Activated CD4-positive, alpha-beta T cell treated with anti-CD3 and anti-CD28 coated beads, Interleukin-2, amount 10 ng/mL, durations not matched to agents 24 days and 14 days (primary cell): Measurements from ENCODE around the gene RIOK1. TPM values are rescaled to one million over a fixed set of nuclear protein-coding genes. Genes with fewer than 3 reads are reported as not detected.
A peak's percentile ranks its signal among the peaks of the same experiment; 100 is the strongest.

Experiments used
- DNase-seq: peaks from one replicate; pipeline ENCODE4 v3.0.0; 2022
- H3K27ac Mint-ChIP-seq: one replicate; pipeline ENCODE4 v1.8.0; 2022; ENCODE audit warnings: mild to moderate bottlenecking, mixed read lengths
- H3K27me3 Mint-ChIP-seq: one replicate; pipeline ENCODE4 v1.8.0; 2022; ENCODE audit warnings: mixed read lengths
- H3K36me3 Mint-ChIP-seq: one replicate; pipeline ENCODE4 v1.8.0; 2022; ENCODE audit warnings: low read depth, mild to moderate bottlenecking, mixed read lengths
- H3K4me1 Mint-ChIP-seq: one replicate; pipeline ENCODE4 v1.8.0; 2021; ENCODE audit warnings: mixed read lengths
- H3K4me3 Mint-ChIP-seq: one replicate; pipeline ENCODE4 v1.8.0; 2022; ENCODE audit warnings: mild to moderate bottlenecking, moderate library complexity, mixed read lengths
- H3K9me3 Mint-ChIP-seq: one replicate; pipeline ENCODE4 v1.8.0; 2021; ENCODE audit warnings: mixed read lengths
- intact Hi-C: fragments of 100-400 bp; cut with micrococcal nuclease; formaldehyde crosslinking; loops from one replicate; pipeline ENCODE4 v1.15.1; 2023
- total RNA-seq: library from RNA; stranded (reverse); gene quantifications from 2 replicates; pipeline ENCODE4 v1.2.3, GENCODE V29; 2022

Gene RIOK1
- total RNA-seq, 1 donor from 2014 or later, result 56.7 TPM

DNA sequence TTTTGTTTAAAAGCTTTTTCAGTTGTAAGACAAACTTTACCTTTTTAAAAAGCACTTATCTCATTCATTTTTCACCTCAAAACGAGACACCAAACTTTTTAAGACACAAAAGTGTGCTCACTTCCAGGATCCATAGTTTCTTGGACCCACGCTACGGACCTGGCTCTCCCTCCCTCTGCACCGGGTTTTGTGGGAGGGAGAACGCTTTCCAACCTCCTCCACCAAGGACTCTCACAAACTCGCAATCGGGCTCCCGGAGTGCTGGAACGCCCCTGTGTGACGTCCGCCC is 502 bp upstream of the RIOK1 start:
- Mint-ChIP-seq H3K4me1 (peaks cover 43% of the 10 kb centered on the region), H3K27ac (peak overlapping the region; percentile 100), H3K9me3 (no peaks in the 10 kb centered on the region), H3K36me3 (peaks cover 36% of the 10 kb centered on the region), H3K27me3 (no peaks in the 10 kb centered on the region), H3K4me3 (peak overlapping the region; percentile 93)
- no peak for DNase-seq
- intact Hi-C loops, result loop anchor here (1.0 to 10.0 kb wide), 6 partner anchors 76 to 1046 kb away; partner anchors contain the start of genes EEF1E1, SLC35B3, SNRNP48 and SSR1

DNA sequence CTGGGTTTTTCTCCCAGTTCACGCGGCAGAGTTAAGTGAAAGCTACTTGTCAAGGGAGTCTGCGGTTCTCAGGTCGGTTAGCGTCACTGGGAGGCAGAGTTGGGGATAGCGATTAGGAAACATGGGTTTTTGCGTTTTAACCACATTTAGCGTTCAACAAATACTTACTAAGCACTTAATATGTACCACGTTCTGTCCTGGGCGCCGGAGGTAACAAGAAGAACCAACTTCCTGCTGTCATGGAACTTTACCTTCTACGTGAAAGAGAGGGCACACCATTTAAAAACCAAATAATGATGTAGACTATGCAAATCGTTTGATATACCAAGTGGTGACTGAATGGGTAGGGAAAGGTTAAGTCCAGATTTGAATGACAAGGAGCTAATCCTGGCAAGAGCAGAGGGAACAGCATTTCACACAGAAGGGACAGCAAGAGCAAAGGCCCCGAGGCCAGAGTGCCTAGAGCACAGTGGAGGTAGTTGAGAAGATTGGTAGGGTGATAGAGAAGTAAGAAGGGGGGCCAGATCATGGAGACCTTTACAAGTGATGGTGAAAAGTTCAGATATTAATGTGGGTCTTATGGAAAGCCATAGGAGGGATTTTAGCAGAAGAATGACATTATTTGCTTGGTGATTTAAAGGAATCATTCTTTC is 744 bp downstream of the RIOK1 start:
- Mint-ChIP-seq H3K36me3 (peaks cover 48% of the 10 kb centered on the region), H3K4me3 (peak overlapping the region; percentile 93), H3K9me3 (no peaks in the 10 kb centered on the region), H3K27me3 (no peaks in the 10 kb centered on the region), H3K4me1 (peaks cover 43% of the 10 kb centered on the region), H3K27ac (peak overlapping the region; percentile 100)
- intact Hi-C loops, result loop anchor here (1.0 to 5.0 kb wide), 2 partner anchors 114 to 692 kb away; no protein-coding TSS in a partner anchor
- no peak for DNase-seq

DNA sequence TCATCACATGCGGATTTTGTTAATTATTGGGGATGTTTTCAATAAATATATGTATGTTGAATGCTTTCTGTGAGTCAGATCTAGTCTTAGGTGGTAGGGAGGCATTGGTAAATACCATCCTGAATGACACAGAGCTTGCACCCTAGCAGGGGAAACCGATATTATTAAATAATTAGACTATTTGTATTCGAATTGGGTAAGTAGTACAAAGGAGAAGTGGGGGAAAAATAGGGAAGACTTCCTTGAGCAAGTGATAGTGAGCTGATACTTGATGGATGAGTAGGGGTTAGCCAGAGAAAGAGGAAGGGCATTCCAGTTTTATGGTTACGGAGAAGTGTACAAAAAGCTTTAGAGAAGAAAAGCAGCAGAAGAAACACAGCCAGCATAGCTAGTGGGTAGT is 1.5 kb downstream of the RIOK1 start:
- Mint-ChIP-seq H3K4me3 (peak overlapping the region; percentile 93), H3K27ac (no peak overlapping the region), H3K4me1 (peaks cover 45% of the 10 kb centered on the region), H3K36me3 (peaks cover 55% of the 10 kb centered on the region), H3K9me3 (no peaks in the 10 kb centered on the region), H3K27me3 (no peaks in the 10 kb centered on the region)
- DNase-seq, result no peak
- intact Hi-C loops, result loop anchor here (5.0 kb wide), 1 partner anchor 691 kb away; no protein-coding TSS in a partner anchor

DNA sequence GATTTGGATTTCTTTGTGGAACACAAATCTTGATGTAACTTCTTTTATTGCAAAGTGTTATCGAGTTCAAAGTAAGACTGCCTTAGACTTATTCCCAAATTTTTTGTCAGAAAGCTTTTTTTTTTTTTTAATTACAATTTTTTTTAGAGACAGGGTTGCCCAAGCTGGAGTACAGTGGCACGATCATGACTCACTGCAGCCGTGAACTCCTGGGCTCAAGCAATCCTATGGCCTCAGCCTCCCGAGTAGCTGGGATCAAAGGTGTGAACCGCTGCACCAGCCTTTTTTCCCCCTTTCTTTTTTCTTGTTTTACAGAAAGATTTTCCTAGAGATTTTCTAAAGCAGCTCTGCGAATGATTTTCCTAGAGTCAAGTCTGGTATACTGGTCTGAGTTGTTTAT is 2.8 kb downstream of the RIOK1 start:
- DNase-seq, result no peak
- H3K27ac Mint-ChIP-seq, result no peak overlapping the region
- H3K36me3 Mint-ChIP-seq, result peaks cover 60% of the 10 kb centered on the region
- H3K4me3 Mint-ChIP-seq, result no peak overlapping the region
- H3K9me3 Mint-ChIP-seq, result no peaks in the 10 kb centered on the region
- peaks cover 45% of the 10 kb centered on the region for H3K4me1 Mint-ChIP-seq
- intact Hi-C loops, result loop anchor here (5.0 kb wide), 1 partner anchor 690 kb away; no protein-coding TSS in a partner anchor
- H3K27me3 Mint-ChIP-seq, result no peaks in the 10 kb centered on the region

DNA sequence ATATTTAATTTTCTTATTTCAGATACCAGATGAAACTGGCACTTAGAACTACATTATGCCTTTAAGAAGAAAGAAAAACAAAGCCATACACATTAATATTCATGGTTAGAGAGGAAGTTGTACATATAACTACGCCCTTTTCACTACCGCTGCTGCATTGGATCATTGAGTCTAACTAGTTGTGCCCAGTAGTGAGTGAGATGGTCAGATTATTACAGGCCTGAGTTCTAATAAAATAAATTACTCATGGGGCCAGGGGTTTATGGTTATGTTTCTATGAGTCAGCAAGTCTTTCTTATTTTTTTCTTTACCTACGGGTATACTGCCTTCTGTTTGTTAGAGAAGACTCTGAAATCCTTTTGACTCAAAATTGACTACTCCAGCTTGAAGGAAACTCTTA is 11.5 kb downstream of the RIOK1 start:
- intact Hi-C loops, result no loop called here
- Mint-ChIP-seq H3K4me3 (no peak overlapping the region), H3K27me3 (no peaks in the 10 kb centered on the region), H3K36me3 (peaks cover 65% of the 10 kb centered on the region), H3K9me3 (no peaks in the 10 kb centered on the region), H3K27ac (no peak overlapping the region), H3K4me1 (peaks cover 4% of the 10 kb centered on the region)
- no peak for DNase-seq

DNA sequence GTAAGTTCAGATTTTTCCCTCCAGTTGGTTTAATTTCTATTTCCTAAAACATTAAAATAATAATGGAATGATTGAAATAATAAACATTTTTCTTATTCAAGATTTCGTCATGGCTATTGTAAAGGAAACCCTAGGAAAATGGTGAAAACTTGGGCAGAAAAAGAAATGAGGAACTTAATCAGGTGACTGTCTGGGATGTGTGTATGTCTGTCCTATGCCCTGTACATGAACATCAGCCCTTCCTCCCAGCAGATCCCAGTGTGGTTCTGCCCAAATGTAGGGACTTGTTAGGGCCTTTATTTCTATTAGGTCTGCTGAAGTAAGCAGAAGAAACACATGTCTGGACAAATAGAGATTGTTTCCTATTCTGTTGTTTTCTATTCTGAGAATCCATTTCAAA is 13.1 kb downstream of the RIOK1 start:
- peaks cover 4% of the 10 kb centered on the region for H3K4me1 Mint-ChIP-seq
- H3K27me3 Mint-ChIP-seq, result no peaks in the 10 kb centered on the region
- no peak overlapping the region for H3K4me3 Mint-ChIP-seq
- H3K36me3 Mint-ChIP-seq, result peaks cover 69% of the 10 kb centered on the region
- H3K27ac Mint-ChIP-seq, result no peak overlapping the region
- intact Hi-C loops, result no loop called here
- no peaks in the 10 kb centered on the region for H3K9me3 Mint-ChIP-seq
- no peak for DNase-seq

DNA sequence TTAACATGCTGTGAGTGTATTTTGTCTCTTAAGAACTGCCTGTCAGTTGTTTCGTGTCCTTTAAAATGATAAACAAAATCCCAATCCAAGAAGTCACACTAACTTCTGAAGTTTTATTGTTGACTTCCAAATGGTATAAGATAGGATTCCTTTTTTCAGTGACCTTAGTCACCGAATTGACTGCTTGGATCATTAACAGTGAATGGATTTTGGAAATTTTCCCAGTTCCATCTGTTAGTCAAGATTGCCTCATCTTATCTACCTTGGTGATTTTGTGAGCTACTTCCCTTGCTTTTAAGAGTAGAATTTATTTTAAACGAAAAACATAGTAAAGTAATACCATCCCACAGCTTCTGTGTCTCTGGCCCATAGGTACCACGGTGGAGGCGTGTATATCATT is 14.9 kb downstream of the RIOK1 start:
- Mint-ChIP-seq H3K36me3 (peaks cover 63% of the 10 kb centered on the region), H3K9me3 (no peaks in the 10 kb centered on the region), H3K27me3 (no peaks in the 10 kb centered on the region), H3K4me1 (peaks cover 4% of the 10 kb centered on the region), H3K4me3 (no peak overlapping the region), H3K27ac (no peak overlapping the region)
- no peak for DNase-seq
- intact Hi-C loops, result no loop called here

DNA sequence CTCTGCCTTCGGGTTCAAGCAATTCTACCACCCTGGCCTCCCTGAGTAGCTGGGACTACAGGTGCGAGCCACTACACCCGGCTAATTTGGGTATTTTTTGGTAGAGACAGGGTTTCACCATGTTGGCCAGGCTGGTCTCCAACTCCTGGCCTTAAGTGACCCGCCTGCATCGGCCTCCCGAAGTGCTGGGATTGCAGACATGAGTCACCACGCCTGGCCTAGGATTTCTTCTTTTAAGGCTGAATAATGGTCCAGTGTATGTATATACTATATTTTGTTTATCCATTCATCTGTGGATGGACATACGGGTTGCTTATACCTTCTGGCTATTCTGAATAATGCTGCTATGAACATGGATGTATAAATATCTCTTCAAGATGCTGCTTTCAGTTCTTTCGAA is 17.1 kb downstream of the RIOK1 start:
- DNase-seq, result no peak
- H3K4me3 Mint-ChIP-seq, result no peak overlapping the region
- peaks cover 67% of the 10 kb centered on the region for H3K36me3 Mint-ChIP-seq
- H3K9me3 Mint-ChIP-seq, result no peaks in the 10 kb centered on the region
- no peaks in the 10 kb centered on the region for H3K27me3 Mint-ChIP-seq
- intact Hi-C loops, result no loop called here
- no peak overlapping the region for H3K27ac Mint-ChIP-seq
- H3K4me1 Mint-ChIP-seq, result no peaks in the 10 kb centered on the region

DNA sequence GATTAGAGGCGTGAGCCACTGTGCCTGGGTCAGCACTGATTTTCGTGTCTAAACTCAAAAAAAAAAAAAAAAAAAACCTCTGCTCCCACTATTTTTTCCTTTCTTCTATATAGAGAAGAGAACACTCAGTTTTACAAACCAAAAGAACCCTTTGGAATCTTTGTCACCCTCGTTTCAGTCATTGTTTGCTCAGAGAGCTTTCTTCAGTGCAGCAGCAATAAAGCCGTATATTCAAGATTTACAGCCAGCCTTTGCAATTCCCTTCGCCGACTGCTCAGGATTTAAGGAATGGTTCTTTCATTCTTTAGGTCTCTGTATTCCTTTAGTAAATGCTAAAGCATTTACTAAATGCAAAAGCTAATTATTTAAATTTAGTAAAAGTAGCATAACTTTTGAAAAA is 20.1 kb downstream of the RIOK1 start:
- H3K36me3 Mint-ChIP-seq, result peaks cover 64% of the 10 kb centered on the region
- intact Hi-C loops, result no loop called here

DNA sequence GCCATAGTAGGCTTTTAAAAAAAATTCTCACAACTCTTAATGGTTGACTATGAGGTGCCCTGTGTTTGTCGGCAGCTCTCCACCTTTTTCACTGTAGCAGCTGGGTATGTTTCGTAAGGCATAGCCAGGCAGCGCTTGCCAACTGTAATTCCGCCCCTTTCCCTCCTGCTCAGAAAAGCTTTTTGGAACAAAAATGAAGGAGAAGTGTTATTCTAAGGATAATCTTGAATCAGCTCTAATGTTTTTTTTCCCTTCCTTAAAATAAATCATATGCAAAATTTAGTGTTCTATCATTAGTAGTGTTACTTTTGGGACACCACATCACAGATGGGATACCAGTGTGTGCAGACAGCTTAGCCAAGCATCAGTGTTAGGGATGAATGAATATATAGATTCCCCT is 21.2 kb downstream of the RIOK1 start:
- intact Hi-C loops, result no loop called here
- no peak for DNase-seq
- no peak overlapping the region for H3K27ac Mint-ChIP-seq
- no peaks in the 10 kb centered on the region for H3K4me1 Mint-ChIP-seq
- H3K9me3 Mint-ChIP-seq, result no peaks in the 10 kb centered on the region
- H3K4me3 Mint-ChIP-seq, result no peak overlapping the region
- peaks cover 65% of the 10 kb centered on the region for H3K36me3 Mint-ChIP-seq
- no peaks in the 10 kb centered on the region for H3K27me3 Mint-ChIP-seq

More for the DNA sequence above, 20.1 kb downstream of the RIOK1 start:
- Mint-ChIP-seq H3K27me3 (no peaks in the 10 kb centered on the region), H3K4me3 (no peak overlapping the region), H3K9me3 (no peaks in the 10 kb centered on the region), H3K27ac (no peak overlapping the region), H3K4me1 (no peaks in the 10 kb centered on the region)
- DNase-seq, result no peak

DNA sequence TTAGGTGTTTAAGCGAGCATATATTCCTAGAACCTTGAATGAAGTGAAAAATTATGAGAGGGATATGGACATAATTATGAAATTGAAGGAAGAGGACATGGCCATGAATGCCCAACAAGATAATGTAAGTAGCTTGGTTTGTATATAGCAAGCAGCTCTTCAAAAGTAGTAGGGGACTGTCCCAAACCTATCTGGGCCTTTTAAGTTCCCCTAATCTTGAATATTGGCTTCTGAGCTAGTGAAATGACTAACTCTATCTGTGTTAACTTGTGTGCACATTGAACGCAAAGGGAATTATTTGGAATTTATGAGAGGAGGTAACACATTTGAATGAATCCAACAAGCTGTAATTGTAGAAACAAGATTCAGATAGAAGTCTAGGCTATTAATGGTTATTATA is 21.7 kb downstream of the RIOK1 start:
- Mint-ChIP-seq H3K4me1 (no peaks in the 10 kb centered on the region), H3K27me3 (no peaks in the 10 kb centered on the region), H3K4me3 (no peak overlapping the region), H3K27ac (no peak overlapping the region), H3K9me3 (no peaks in the 10 kb centered on the region), H3K36me3 (peaks cover 64% of the 10 kb centered on the region)
- intact Hi-C loops, result no loop called here
- DNase-seq, result no peak

DNA sequence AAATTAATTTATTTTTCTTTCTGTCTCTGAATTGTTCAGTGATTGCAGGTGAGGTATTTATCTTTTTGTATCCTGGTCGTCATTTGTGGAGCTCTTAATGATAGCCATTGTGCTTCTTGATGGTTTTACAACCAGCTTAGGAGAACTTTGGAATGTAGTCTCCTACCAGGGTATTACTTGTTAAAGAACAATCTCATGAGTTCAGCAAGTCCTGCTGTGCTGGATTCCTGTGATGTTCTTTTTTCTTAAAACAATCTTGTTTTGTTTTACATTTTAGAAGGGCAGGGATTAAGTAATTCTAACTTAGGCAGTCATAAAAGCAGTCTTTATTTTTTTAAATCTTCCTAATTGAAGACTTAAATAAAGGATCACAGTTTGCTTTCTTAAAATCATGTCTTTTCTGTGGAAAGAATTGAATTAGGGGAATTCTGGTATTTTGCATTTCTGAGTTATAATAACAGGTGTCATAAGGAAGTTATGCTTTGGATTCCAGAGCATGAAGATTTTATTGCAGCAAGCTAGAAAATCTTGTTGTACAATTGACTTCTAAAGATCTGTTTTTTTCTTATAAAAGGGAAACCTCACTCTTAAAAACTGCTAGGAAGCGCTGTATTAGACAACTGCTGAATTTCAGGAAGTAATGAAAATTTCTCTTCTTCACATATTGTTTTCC is 23.7 kb downstream of the RIOK1 start:
- no peak overlapping the region for H3K27ac Mint-ChIP-seq
- no peaks in the 10 kb centered on the region for H3K9me3 Mint-ChIP-seq
- peaks cover 63% of the 10 kb centered on the region for H3K36me3 Mint-ChIP-seq
- no peak overlapping the region for H3K4me3 Mint-ChIP-seq
- no peaks in the 10 kb centered on the region for H3K4me1 Mint-ChIP-seq
- intact Hi-C loops, result no loop called here
- DNase-seq, result no peak
- H3K27me3 Mint-ChIP-seq, result no peaks in the 10 kb centered on the region

DNA sequence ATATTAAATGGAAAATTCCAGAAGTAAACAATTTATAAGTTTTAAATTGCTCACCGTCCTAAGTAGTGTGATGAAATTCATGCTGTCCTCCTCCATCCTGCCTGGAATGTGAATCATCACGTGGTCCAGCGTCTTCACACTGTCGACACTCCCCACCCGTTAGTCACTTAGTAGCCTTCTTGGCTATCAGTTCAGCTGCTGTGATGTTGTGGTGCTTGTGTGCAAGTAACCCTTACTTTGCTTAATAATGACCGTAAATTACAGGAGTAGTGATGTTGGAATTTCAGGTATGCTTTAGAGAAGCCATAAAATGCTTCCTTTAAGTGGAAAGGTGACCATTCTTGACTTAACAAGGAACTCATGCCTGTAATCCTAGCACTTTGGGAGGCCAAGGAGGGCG is 25.2 kb downstream of the RIOK1 start:
- H3K4me3 Mint-ChIP-seq, result no peak overlapping the region
- no peak overlapping the region for H3K27ac Mint-ChIP-seq
- intact Hi-C loops, result no loop called here
- no peaks in the 10 kb centered on the region for H3K4me1 Mint-ChIP-seq
- peaks cover 68% of the 10 kb centered on the region for H3K36me3 Mint-ChIP-seq
- H3K27me3 Mint-ChIP-seq, result no peaks in the 10 kb centered on the region
- no peak for DNase-seq
- H3K9me3 Mint-ChIP-seq, result no peaks in the 10 kb centered on the region

DNA sequence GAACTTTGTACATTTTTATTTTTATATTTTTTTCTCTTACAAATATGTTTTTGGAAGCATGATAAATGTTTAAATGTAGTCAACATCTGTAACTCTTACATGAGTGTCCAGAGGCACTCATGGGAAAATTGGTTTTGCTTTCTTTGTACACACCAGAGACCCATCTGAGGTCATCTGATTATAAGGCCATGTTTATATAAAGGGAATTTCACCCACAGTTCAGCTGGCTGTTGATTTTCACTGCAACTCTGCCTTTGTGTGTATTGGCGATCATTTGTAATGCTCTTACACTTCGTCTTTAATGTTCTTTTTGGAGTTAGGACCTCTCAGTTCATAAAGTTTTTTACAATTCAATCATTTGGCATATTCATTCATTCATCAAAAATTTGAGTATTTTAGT is 28.1 kb downstream of the RIOK1 start:
- Mint-ChIP-seq H3K9me3 (no peaks in the 10 kb centered on the region), H3K27me3 (no peaks in the 10 kb centered on the region), H3K4me3 (no peak overlapping the region), H3K27ac (no peak overlapping the region), H3K4me1 (no peaks in the 10 kb centered on the region), H3K36me3 (peaks cover 57% of the 10 kb centered on the region)
- intact Hi-C loops, result no loop called here
- DNase-seq, result no peak
